Pulmonary artery endothelial cell (primary cell): Measurements from ENCODE around the gene EGFLAM. TPM values are rescaled to one million over a fixed set of nuclear protein-coding genes. Genes with fewer than 3 reads are reported as not detected.
A peak's percentile ranks its signal among the peaks of the same experiment; 100 is the strongest.

Experiments used
- DNase-seq: peaks from one replicate; pipeline ENCODE4 v3.0.0-alpha.2; 2011; ENCODE audit warnings: low read depth, low spot score
- total RNA-seq: library from RNA; depleted of rRNA; stranded (reverse); fragments of >200 nt; gene quantifications from 2 replicates; pipeline ENCODE4 v1.2.3, GENCODE V29; 2014

The EGFLAM gene
- total RNA-seq, 1 donor from 2014 or later = 0.59 TPM

DNA sequence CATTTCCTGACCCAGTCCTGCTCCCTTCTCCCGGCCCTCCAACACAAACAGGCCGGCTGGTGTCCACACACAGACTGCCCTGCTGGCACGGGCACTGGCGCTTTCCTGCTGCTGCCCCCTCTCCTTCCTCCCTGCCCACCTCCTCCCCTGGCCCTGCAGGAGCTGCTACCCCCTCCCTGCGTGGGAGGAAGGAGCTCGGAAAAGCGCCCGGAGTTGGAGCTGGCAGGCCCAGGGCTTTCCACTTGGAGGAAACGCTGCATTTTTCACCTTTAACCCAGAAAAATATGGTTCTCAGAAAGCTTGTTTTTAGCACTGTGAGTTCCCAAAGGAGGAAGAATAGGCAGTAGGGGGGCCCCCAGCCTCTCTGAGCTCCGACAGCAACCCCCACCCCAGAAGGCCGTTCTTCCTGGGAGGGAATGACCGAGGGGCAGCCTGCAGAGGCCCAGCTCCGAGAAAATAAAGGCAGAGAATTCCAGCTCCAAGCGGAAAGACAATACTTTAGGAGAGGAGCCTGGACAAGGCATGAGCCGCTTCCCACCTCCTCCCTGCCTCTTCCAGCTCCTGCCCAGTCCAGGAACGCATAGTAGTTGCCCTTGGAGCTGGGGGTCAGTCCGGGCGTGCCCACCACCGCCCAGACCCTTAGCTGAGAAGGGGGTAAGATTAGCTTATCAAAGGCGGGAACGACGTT lies 209.1 kb downstream of the EGFLAM start:
- DNase-seq = peak; percentile 74

DNA sequence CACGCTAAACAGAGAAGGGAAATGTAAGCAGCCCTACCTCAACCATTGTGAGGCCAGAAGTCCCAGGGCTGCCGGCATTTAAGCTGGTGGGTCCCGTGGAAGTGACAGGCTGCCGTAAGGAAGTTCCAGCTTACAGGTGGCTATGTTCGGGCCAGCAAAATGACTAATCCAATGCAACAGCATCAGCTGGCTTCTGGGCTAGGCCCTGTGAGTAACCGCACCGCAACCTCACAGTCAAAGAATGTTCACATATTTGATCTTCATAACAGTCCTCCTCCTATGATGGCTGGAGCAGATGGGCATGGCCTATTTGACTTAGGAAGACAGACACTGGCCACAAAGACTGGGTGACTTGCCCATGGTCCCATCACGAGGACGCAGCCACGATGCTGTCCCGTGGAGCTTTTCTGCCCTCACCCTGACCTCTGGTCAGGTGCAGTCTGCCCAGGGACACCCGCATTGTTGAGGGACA lies 209.9 kb downstream of the EGFLAM start:
- peak; percentile 74 for DNase-seq

DNA sequence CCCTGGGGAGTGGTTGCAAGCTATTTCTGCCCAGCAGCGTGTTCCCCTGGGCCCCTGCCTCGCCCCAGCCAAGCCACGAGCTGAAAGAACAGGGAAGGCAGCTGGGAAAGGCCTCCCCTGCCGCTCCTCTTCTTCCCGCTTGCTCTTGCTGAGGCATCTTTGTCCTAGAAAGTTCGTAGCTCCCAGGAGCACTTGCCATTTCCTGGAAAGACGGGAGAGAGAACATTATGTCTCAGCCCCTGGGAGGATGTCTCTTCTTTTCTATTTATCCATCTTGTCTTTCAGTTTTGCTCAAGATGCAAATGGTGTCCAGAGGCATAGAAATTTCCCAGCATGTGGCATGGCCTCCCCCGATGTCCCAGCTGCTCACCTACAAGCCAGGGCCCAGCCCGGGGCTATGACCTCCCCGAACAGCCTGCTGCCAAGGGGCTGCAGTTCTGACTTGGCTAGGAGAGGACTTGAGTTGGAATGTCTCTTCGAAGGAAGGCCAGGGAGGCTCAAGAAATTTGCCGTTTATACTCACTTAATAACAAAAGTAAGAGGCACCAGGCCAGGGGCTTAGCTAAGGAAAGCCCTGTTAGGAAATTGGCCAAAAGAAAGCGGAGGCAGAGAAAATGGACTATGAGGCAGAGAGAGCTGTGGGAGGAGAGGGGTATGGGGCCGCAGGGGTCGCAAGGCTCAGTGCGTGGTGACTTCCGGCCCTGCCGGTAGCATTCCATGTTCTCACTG lies 210.8 kb downstream of the EGFLAM start:
- no peak for DNase-seq

GRCh38 chr5:38469707-38470267 lies 211.4 kb downstream of the EGFLAM start:
- DNase-seq = no peak

GRCh38 chr5:38471709-38472108 lies 213.3 kb downstream of the EGFLAM start:
- no peak for DNase-seq

DNA sequence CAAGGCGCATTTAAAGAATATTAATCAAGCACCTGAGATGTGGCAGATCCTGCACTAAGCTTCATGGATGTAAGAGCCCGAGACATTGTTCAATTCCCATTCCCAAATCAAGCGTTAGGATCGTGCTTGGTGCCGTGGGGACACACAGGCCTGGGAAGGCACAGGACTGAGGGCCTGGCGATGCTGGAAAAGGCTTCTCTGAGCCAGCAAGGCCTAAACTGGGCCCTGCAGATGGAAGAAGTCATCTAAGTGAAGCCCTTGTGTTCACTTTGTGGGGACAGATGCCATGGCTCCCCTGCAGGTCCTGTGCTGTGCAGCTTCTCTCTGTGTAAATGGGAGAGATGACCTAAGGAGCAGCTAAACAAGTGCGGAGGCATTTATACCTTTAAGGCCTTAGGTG lies 214.2 kb downstream of the EGFLAM start:
- DNase-seq = no peak

GRCh38 chr5:38473008-38473407 lies 214.6 kb downstream of the EGFLAM start:
- no peak for DNase-seq

GRCh38 chr5:38478166-38478565 lies 219.8 kb downstream of the EGFLAM start:
- no peak for DNase-seq

DNA sequence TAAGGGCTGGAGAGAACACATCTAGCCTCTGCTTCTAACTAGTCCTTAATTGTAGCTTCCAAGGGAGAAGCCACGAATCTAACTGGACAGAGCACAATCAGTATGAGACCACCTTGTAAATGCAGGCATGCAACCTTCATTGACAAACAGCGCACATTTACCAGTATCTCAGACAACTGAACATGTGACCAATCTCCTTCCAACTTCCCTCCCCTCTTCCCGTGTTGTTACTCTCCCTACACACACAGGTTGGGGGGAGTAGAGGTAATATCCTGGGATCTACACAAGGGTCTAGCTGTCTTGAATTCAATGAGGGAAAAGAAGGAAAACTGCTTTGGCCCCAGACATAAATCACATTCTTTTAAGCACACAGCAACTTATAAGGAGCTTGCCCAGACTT lies 220.5 kb downstream of the EGFLAM start:
- no peak for DNase-seq

DNA sequence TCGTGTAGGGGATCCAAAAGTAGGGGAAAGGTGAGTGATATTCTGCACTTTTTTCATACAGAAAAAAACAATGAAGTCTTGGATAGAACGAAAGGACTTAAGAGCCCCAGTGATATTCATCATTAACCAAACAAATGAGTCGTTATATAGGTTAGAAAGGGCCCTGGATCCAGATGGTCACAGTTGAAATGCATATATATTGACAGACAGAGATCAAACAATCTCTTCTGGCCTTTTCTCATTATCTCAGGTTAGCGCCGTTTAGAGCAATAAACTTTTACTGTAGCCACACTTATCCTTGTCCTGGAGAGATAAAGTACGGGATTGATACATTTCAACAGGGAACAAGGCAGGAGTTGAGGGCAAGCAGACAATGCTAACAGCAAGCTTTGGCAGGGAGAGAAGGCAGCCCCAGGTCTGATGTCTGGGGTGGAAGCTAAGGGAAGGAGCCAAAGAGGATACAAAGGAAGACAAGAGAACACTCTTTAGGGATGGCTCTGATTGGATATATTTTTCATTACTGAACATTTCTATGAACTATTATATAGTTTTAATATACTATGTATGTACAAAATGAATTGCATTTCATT lies 221.1 kb downstream of the EGFLAM start:
- DNase-seq = no peak

- no peak for DNase-seq
Observed at GRCh38 chr5:38483805-38484398, 225.5 kb downstream of the EGFLAM start.

DNA sequence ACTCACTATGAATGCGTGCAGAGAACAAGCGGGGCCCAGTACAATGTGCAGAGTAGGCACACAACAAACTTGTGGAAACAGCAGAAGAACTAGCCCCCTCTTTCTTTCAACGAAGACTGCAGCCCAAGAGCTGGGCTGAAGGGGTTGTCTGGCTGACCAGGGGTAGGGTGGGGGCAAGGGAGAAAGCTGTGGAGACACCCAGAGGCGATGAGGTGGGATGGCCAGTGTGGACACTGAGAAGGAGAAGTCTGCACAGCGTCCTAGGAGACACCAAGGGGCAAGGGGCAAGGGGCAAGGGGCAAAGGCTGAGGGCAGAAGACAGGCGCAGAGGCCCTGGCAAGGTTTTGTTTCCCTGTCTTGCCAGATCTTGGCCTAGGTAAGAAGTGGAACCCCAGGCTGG lies 235.8 kb downstream of the EGFLAM start:
- DNase-seq = no peak

DNA sequence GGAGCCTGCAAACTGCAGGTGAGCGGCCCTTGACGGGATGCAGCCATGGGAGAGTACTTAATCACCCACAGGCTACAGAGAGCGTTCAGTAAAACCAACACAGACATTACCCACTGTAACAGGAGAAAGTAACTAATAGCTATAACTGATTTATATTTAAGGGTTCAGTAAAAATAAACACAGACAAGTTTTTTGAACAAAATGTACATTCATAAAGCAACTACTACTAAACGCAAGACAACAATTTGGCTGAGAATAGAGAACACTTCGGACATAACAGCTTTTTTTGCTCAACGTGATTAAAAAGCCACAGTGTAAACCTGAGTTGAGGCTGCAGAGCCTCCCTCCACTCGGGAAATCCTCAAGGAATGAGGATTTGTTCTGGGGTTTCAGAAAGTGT lies 236.4 kb downstream of the EGFLAM start:
- DNase-seq = no peak

- no peak for DNase-seq
Observed at GRCh38 chr5:38497946-38498345, 239.6 kb downstream of the EGFLAM start.

GRCh38 chr5:38500573-38501260 lies 242.4 kb downstream of the EGFLAM start:
- DNase-seq = no peak

GRCh38 chr5:38506302-38506701 lies 247.9 kb downstream of the EGFLAM start:
- DNase-seq = no peak

DNA sequence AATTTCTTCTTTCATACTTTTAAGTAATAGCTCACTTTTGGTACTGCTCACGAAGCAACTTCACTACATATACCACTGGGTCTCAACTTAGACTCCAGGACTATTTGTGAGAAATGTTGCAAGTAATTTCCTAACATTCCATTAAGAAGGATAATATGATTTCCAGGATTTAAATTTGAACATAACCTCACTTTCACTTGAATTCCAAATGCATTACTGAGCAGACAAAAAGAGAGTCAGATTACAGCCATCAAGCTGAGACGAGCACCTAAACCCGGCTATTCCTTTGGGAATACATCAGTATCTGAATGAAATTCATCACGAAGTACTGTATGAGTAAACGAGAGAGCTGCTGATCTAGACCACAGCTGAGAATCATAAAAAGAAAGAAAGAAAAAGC lies 250.8 kb downstream of the EGFLAM start:
- DNase-seq = no peak
